Measurements from ENCODE around the gene ANKRD53.

- TF ChIP-seq EZH2 (IDR thresholded peaks at IDR 0.05; ENCODE audit: borderline replicate concordance, low read depth, low read length, severe bottlenecking) (no peak), POLR2A (IDR thresholded peaks at IDR 0.05; ENCODE audit: low read depth, low read length) (no peak), CTCF (IDR thresholded peaks at IDR 0.05; ENCODE audit: extremely low read depth in 1 of 2, insufficient read depth in 1 of 2, low read depth in 1 of 2, low read length in 2 of 2) (no peak), MAX (IDR thresholded peaks at IDR 0.05; ENCODE audit: insufficient read depth, insufficient read length) (no peak), POLR2AphosphoS5 (IDR thresholded peaks at IDR 0.05; ENCODE audit: insufficient read depth, low read depth, low read length) (no peak), FOS (IDR thresholded peaks at IDR 0.05; ENCODE audit: borderline replicate concordance, insufficient read depth, low read length) (no peak)
These were observed 27.1 kb downstream of the ANKRD53 start for GRCh38 chr2:71005271-71006202.

All from endothelial cell of umbilical vein (primary cell).